ENCODE data around the gene SLC23A1. TPM values are rescaled to one million over a fixed set of nuclear protein-coding genes. Genes with fewer than 3 reads are reported as not detected.
A peak's percentile ranks its signal among the peaks of the same experiment; 100 is the strongest.

Gene SLC23A1
- total RNA-seq, 1 donor from 2014 or later = 1.4 TPM

GRCh38 chr5:139378101-139378825 is 4.8 kb downstream of the SLC23A1 start:
- Histone ChIP-seq H3K9me3 (no peaks in the 10 kb centered on the region), H3K27me3 (ENCODE audit: low read depth) (no peaks in the 10 kb centered on the region), H3K36me3 (peaks cover 15% of the 10 kb centered on the region), H3K27ac (no peak overlapping the region), H3K4me3 (no peak overlapping the region), H3K4me1 (no peaks in the 10 kb centered on the region)
- peak in 1 of 2 donors; percentile 4 for ATAC-seq
- DNase-seq = no peak
- intact Hi-C loops (cut with DNase I) = no loop called here
- TF ChIP-seq CTCF (IDR thresholded peaks at IDR 0.05) = no peak

GRCh38 chr5:139377226-139377625 is 5.9 kb downstream of the SLC23A1 start:
- Histone ChIP-seq H3K9me3 (no peaks in the 10 kb centered on the region), H3K4me3 (no peak overlapping the region), H3K27me3 (ENCODE audit: low read depth) (no peaks in the 10 kb centered on the region), H3K36me3 (peaks cover 25% of the 10 kb centered on the region), H3K27ac (no peak overlapping the region), H3K4me1 (no peaks in the 10 kb centered on the region)
- intact Hi-C loops (cut with DNase I) = no loop called here
- TF ChIP-seq CTCF (IDR thresholded peaks at IDR 0.05) = no peak
- ATAC-seq (no peak), DNase-seq (no peak)

GRCh38 chr5:139376364-139376763 is 6.7 kb downstream of the SLC23A1 start:
- Histone ChIP-seq H3K4me3 (no peak overlapping the region), H3K27ac (no peak overlapping the region), H3K36me3 (peaks cover 34% of the 10 kb centered on the region), H3K27me3 (ENCODE audit: low read depth) (no peaks in the 10 kb centered on the region), H3K4me1 (no peaks in the 10 kb centered on the region), H3K9me3 (no peaks in the 10 kb centered on the region)
- intact Hi-C loops (cut with DNase I) = no loop called here
- DNase-seq (no peak), ATAC-seq (no peak)
- no peak for TF ChIP-seq CTCF (IDR thresholded peaks at IDR 0.05)

GRCh38 chr5:139374909-139375308 is 8.2 kb downstream of the SLC23A1 start:
- no peak overlapping the region for H3K4me3 ChIP-seq
- no peak overlapping the region for H3K27ac ChIP-seq
- ATAC-seq (no peak), DNase-seq (no peak)
- H3K27me3 ChIP-seq (ENCODE audit: low read depth) = no peaks in the 10 kb centered on the region
- peaks cover 44% of the 10 kb centered on the region for H3K36me3 ChIP-seq
- no peaks in the 10 kb centered on the region for H3K9me3 ChIP-seq
- intact Hi-C loops (cut with DNase I) = no loop called here
- TF ChIP-seq CTCF (IDR thresholded peaks at IDR 0.05) = no peak
- no peaks in the 10 kb centered on the region for H3K4me1 ChIP-seq

GRCh38 chr5:139371482-139372435 is 11.3 kb downstream of the SLC23A1 start:
- H3K27ac ChIP-seq = no peak overlapping the region
- no peaks in the 10 kb centered on the region for H3K27me3 ChIP-seq (ENCODE audit: low read depth)
- peak in 1 of 2 donors; percentile 45 for ATAC-seq
- intact Hi-C loops (cut with DNase I) = no loop called here
- H3K4me3 ChIP-seq = no peak overlapping the region
- TF ChIP-seq CTCF (IDR thresholded peaks at IDR 0.05) = no peak
- no peak for DNase-seq
- no peaks in the 10 kb centered on the region for H3K9me3 ChIP-seq
- H3K4me1 ChIP-seq = no peaks in the 10 kb centered on the region
- peaks cover 76% of the 10 kb centered on the region for H3K36me3 ChIP-seq
